ENCODE results near the gene HDAC9. TPM values are rescaled to one million over a fixed set of nuclear protein-coding genes. Genes with fewer than 3 reads are reported as not detected.

The HDAC9 gene
- total RNA-seq, 2 donors from 2014 or later: 4.9 to 12.9 TPM

DNA sequence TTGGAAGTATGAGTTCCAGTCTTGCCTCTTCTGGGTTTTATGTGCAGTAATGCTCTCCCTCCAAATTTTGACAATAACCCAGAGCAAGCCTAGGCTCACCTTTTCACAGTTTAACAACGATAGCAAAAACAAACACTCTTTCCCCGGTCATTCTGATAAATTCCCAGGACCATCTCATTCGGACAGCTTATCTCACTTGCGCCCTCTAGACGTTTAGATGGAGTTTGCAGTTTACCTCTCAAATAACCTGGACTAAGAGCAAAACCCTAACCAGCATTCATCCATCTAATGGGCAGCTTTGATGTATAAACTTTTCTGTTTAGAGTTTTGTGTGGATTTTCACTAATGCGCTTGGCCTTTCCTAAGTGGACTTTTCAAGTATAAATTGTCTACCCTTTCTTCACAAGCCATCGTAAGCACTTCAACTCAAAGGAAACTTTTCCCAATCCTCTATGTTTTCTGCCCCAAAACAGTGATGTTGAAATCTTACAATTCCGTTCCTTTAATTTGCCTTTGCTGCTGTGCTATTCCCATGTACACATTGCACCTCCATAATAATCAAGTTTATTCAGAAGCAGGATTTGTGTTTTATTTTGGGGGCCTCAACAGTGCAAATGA lies 114.9 kb downstream of the HDAC9 start:
- peak in 3 of 4 donors; percentile 11 to 30 (median 15) for DNase-seq
- TF ChIP-seq, protein P1, sequence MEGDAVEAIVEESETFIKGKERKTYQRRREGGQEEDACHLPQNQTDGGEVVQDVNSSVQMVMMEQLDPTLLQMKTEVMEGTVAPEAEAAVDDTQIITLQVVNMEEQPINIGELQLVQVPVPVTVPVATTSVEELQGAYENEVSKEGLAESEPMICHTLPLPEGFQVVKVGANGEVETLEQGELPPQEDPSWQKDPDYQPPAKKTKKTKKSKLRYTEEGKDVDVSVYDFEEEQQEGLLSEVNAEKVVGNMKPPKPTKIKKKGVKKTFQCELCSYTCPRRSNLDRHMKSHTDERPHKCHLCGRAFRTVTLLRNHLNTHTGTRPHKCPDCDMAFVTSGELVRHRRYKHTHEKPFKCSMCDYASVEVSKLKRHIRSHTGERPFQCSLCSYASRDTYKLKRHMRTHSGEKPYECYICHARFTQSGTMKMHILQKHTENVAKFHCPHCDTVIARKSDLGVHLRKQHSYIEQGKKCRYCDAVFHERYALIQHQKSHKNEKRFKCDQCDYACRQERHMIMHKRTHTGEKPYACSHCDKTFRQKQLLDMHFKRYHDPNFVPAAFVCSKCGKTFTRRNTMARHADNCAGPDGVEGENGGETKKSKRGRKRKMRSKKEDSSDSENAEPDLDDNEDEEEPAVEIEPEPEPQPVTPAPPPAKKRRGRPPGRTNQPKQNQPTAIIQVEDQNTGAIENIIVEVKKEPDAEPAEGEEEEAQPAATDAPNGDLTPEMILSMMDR (IDR thresholded peaks at IDR 0.05): peak in 6 of 7 experiments; percentile 33 to 48 (median 44)
- TF ChIP-seq POLR2A (IDR thresholded peaks at IDR 0.05): no peak
- WGBS, 2 donors: 32 to 40% methylated on average over 8 of the region's 8 CpGs
- no peak overlapping the region for H3K4me3 ChIP-seq
- no peaks in the 10 kb centered on the region for H3K36me3 ChIP-seq (replicated peaks in 1 of 2; ENCODE audit: insufficient read depth in 1 of 2, low read depth in 2 of 2)
- intact Hi-C loops (cut with DNase I): no loop called here
- H3K27me3 ChIP-seq: no peaks in the 10 kb centered on the region
- no peak overlapping the region for H3K27ac ChIP-seq
- no peaks in the 10 kb centered on the region for H3K4me1 ChIP-seq
- peaks cover 0 to 3% (median 0%) of the 10 kb centered on the region in 3 donors for H3K9me3 ChIP-seq
- ATAC-seq: no peak

DNA sequence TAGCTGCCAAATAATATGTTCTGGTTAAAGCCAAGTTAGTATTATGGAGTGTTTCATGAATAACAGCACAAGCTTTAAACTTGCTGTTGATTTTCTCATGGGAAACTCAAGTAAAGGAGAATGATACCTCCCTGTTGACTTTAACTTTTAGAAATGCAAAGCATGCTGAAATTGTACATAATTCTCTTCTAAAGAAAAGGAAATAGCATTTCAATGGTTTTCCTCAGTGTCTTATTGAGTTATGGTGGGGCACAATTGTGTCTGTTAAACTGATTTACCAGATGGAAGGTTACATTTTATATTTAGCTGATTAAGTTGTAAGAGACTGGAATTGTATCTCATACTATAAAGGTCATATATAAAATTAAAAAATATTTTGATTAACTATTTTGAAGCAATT lies 119.3 kb downstream of the HDAC9 start:
- ATAC-seq: no peak
- Histone ChIP-seq H3K4me3 (no peak overlapping the region), H3K36me3 (replicated peaks in 1 of 2; ENCODE audit: insufficient read depth in 1 of 2, low read depth in 2 of 2) (no peaks in the 10 kb centered on the region), H3K27ac (no peak overlapping the region), H3K4me1 (no peaks in the 10 kb centered on the region), H3K9me3 (no peaks in the 10 kb centered on the region), H3K27me3 (no peaks in the 10 kb centered on the region)
- intact Hi-C loops (cut with DNase I): no loop called here
- TF ChIP-seq POLR2A (IDR thresholded peaks at IDR 0.05): no peak
- TF ChIP-seq, protein P1 (IDR thresholded peaks at IDR 0.05): no peak
- no peak for DNase-seq

- Histone ChIP-seq H3K27me3 (no peaks in the 10 kb centered on the region), H3K4me3 (no peak overlapping the region), H3K9me3 (no peaks in the 10 kb centered on the region), H3K27ac (no peak overlapping the region), H3K36me3 (replicated peaks in 1 of 2; ENCODE audit: insufficient read depth in 1 of 2, low read depth in 2 of 2) (no peaks in the 10 kb centered on the region), H3K4me1 (no peaks in the 10 kb centered on the region)
- DNase-seq (no peak), ATAC-seq (no peak)
- intact Hi-C loops (cut with DNase I): no loop called here
- TF ChIP-seq, protein P1 (IDR thresholded peaks at IDR 0.05): no peak
- no peak for TF ChIP-seq POLR2A (IDR thresholded peaks at IDR 0.05)
- WGBS, 2 donors: 18 to 48% methylated on average over 1 of the region's 1 CpG
Measured at GRCh38 chr7:18619311-18619710, 123.8 kb downstream of the HDAC9 start.

- ATAC-seq (no peak), DNase-seq (no peak)
- H3K36me3 ChIP-seq (replicated peaks in 1 of 2; ENCODE audit: insufficient read depth in 1 of 2, low read depth in 2 of 2): no peaks in the 10 kb centered on the region
- intact Hi-C loops (cut with DNase I): no loop called here
- H3K4me3 ChIP-seq: no peak overlapping the region
- TF ChIP-seq, protein P1 (IDR thresholded peaks at IDR 0.05): no peak
- TF ChIP-seq POLR2A (IDR thresholded peaks at IDR 0.05): no peak
- H3K9me3 ChIP-seq: no peaks in the 10 kb centered on the region
- H3K27me3 ChIP-seq: no peaks in the 10 kb centered on the region
- H3K27ac ChIP-seq: no peak overlapping the region
- no peaks in the 10 kb centered on the region for H3K4me1 ChIP-seq
- WGBS, 2 donors: 96% methylated on average over 3 of the region's 3 CpGs
Measured at GRCh38 chr7:18623389-18623788, 127.8 kb downstream of the HDAC9 start.

DNA sequence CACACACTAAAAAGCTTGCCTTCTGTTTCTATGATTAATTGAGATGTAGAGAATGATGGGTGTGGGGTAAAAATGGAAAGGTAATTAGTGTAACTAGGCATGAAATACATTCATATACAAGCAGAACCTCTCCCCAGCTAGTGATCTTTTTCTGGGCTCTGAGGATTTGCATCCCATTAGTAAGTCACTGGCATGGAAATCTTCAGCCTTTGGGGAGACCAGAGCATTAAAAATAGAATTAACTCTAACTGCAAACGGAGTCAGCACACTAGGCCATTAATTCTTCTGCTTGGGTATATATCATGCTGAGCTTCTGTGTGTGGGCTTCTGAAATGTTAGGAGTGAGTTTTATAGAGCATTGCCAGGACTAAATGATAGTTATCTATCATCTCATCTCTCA lies 128.9 kb downstream of the HDAC9 start:
- Histone ChIP-seq H3K4me1 (no peaks in the 10 kb centered on the region), H3K36me3 (replicated peaks in 1 of 2; ENCODE audit: insufficient read depth in 1 of 2, low read depth in 2 of 2) (no peaks in the 10 kb centered on the region), H3K4me3 (no peak overlapping the region), H3K27ac (no peak overlapping the region), H3K27me3 (no peaks in the 10 kb centered on the region), H3K9me3 (no peaks in the 10 kb centered on the region)
- ATAC-seq (no peak), DNase-seq (no peak)
- no peak for TF ChIP-seq POLR2A (IDR thresholded peaks at IDR 0.05)
- TF ChIP-seq, protein P1 (IDR thresholded peaks at IDR 0.05): no peak
- WGBS, 2 donors: 50 to 64% methylated on average over 1 of the region's 1 CpG
- intact Hi-C loops (cut with DNase I): no loop called here
